ENCODE data around the gene CDK14. TPM values are rescaled to one million over a fixed set of nuclear protein-coding genes. Genes with fewer than 3 reads are reported as not detected.

Gene CDK14
- total and polyA plus RNA-seq, 2 of the 8 experiments (the other 6 are each of a cell fraction or from before 2014, with no cell fraction given), result 5.5 to 47.3 TPM

GRCh38 chr7:91164506-91164905 is 568.4 kb downstream of the CDK14 start:
- no peaks in the 10 kb centered on the region for H3K9me3 ChIP-seq (ENCODE audit: insufficient read depth in 2 of 2, low read depth in 1 of 2, low read length in 1 of 2)
- no peak overlapping the region for H2AK5ac ChIP-seq (ENCODE audit: low read depth, low read length)
- TF ChIP-seq TBP (IDR thresholded peaks at IDR 0.05; ENCODE audit: low read depth, low read length) (no peak), RAD21 (IDR thresholded peaks at IDR 0.05 in 1 of 2, conservative IDR thresholded peaks at IDR 0.05 in 1 of 2; ENCODE audit: low read depth in 2 of 2, low read length in 2 of 2) (no peak)
- CTCF ChIA-PET (ENCODE audit: partially characterized antibody), result interaction anchor here (0.9 kb wide), 1 partner anchor 27 kb away, joined by 3 read pairs; no protein-coding TSS in a partner anchor
- no peak overlapping the region for H3K14ac ChIP-seq (ENCODE audit: insufficient read length)
- H3K56ac ChIP-seq (replicated peaks; ENCODE audit: insufficient read length, low read depth, low read length), result no peak overlapping the region
- H3K4me3 ChIP-seq (ENCODE audit: extremely low read depth in 1 of 4, insufficient read depth in 2 of 4, low read depth in 3 of 4, low read length in 4 of 4), result no peak overlapping the region
- H3K23me2 ChIP-seq (ENCODE audit: low read depth, low read length), result no peaks in the 10 kb centered on the region
- H4K91ac ChIP-seq (replicated peaks; ENCODE audit: insufficient read length, low read length), result no peak overlapping the region
- POLR2A ChIA-PET (ENCODE audit: partially characterized antibody), result interaction anchor here (0.6 kb wide), 1 partner anchor 472 kb away, joined by 3 read pairs; no protein-coding TSS in a partner anchor
- DNase-seq (ENCODE audit: low read depth in 1 of 2, low spot score in 2 of 2) (no peak), FAIRE-seq (no peak)
- H3K4ac ChIP-seq (replicated peaks; ENCODE audit: insufficient read length, low read depth, low read length), result no peak overlapping the region
- no peaks in the 10 kb centered on the region for H3K79me2 ChIP-seq (ENCODE audit: control insufficient read depth in 1 of 2, insufficient read depth in 2 of 2, low read length in 2 of 2)
- no peak overlapping the region for H3K4me2 ChIP-seq (ENCODE audit: insufficient read depth in 1 of 2, low read depth in 2 of 2, low read length in 2 of 2)
- no peak overlapping the region for H3K9ac ChIP-seq (replicated peaks in 1 of 4; ENCODE audit: extremely low read depth in 1 of 4, low read depth in 3 of 4, low read length in 3 of 4)
- H2AFZ ChIP-seq (ENCODE audit: low read length), result no peak overlapping the region
- WGBS, 2 experiments (ENCODE audit: extremely low coverage in 1 of 2, insufficient coverage in 1 of 2, insufficient read length in 1 of 2, insufficient replicate concordance in 2 of 2, low coverage in 1 of 2, low lambda C conversion rate in 2 of 2, missing lambda C conversion rate in 1 of 2), result 93% methylated on average over 2 of the region's 2 CpGs; no CpG with 5 or more reads in 1 of the 2 experiments
- no peak overlapping the region for H4K8ac ChIP-seq (ENCODE audit: extremely low read depth, insufficient read depth, low read length)
- H4K20me1 ChIP-seq (replicated peaks in 1 of 2; ENCODE audit: control insufficient read depth in 1 of 2, insufficient read depth in 2 of 2, low read length in 2 of 2), result peaks cover 1 to 3% of the 10 kb centered on the region in 2 experiments
- no peak overlapping the region for H2BK15ac ChIP-seq (ENCODE audit: low read length)
- H3K27ac ChIP-seq (ENCODE audit: low read depth, low read length), result no peak overlapping the region
- H3K79me1 ChIP-seq (ENCODE audit: low read depth, low read length), result no peaks in the 10 kb centered on the region
- peaks cover 0 to 4% (median 1%) of the 10 kb centered on the region in 4 experiments; a peak in 2 of 7 replicates for H3K27me3 ChIP-seq (replicated peaks in 1 of 4; ENCODE audit: control insufficient read depth in 3 of 4, extremely low read depth in 1 of 4, insufficient read depth in 3 of 4, low read length in 3 of 4)
- H2BK120ac ChIP-seq (replicated peaks; ENCODE audit: low read depth, low read length), result no peak overlapping the region
- H3K36me3 ChIP-seq (ENCODE audit: control insufficient read depth in 2 of 4, insufficient read depth in 4 of 4, low read length in 3 of 4), result no peaks in the 10 kb centered on the region
- no peak overlapping the region for H3K23ac ChIP-seq (ENCODE audit: insufficient read length)
- no peak overlapping the region for H2BK20ac ChIP-seq (ENCODE audit: low read length)
- H2BK12ac ChIP-seq (ENCODE audit: low read depth, low read length), result no peak overlapping the region
- no peak overlapping the region for H4K5ac ChIP-seq (ENCODE audit: insufficient read length, low read depth, low read length)
- H3K4me1 ChIP-seq (replicated peaks in 1 of 4; ENCODE audit: control insufficient read depth in 3 of 4, insufficient read depth in 4 of 4, low read length in 3 of 4), result no peaks in the 10 kb centered on the region
- H2BK5ac ChIP-seq (ENCODE audit: low read depth, low read length), result no peak overlapping the region
- no peak overlapping the region for H3K18ac ChIP-seq (ENCODE audit: extremely low read depth, low read length)
